Neuronal stem cell (in vitro differentiated cells): ENCODE measurements around the gene PRM2.

Experiments
- DNase-seq: peaks from one replicate; pipeline ENCODE4 v3.0.0-alpha.2; 2013; ENCODE audit warnings: low spot score
- H2AFZ ChIP-seq: one replicate; pipeline ENCODE4 v1.6.1; 2013; ENCODE audit warnings: mild to moderate bottlenecking, low read length, inconsistent platforms
- H2AK5ac ChIP-seq: 2 replicates; pipeline ENCODE4 v1.6.1; 2013; ENCODE audit warnings: low read depth, mild to moderate bottlenecking, inconsistent platforms, low read length, moderate library complexity, mixed read lengths
- H2BK120ac ChIP-seq: 2 replicates; pipeline ENCODE4 v1.6.1; 2013; ENCODE audit warnings: low read depth, mild to moderate bottlenecking, inconsistent platforms, low read length, moderate library complexity, mixed read lengths
- H2BK12ac ChIP-seq: one replicate; pipeline ENCODE4 v1.6.1; 2013; ENCODE audit warnings: low read length, inconsistent platforms
- H2BK15ac ChIP-seq: 2 replicates; pipeline ENCODE4 v1.6.1; 2013; ENCODE audit warnings: mild to moderate bottlenecking, low read length, inconsistent platforms, mixed read lengths
- H2BK5ac ChIP-seq: one replicate; pipeline ENCODE4 v1.6.1; 2013; ENCODE audit warnings: inconsistent platforms, mild to moderate bottlenecking, low read length, moderate library complexity
- H3K14ac ChIP-seq: one replicate; pipeline ENCODE4 v1.6.1; 2013; ENCODE audit warnings: low read length, inconsistent platforms
- H3K18ac ChIP-seq: 2 replicates; pipeline ENCODE4 v1.6.1; 2013; ENCODE audit warnings: low read length, inconsistent platforms
- H3K23ac ChIP-seq: 2 replicates; pipeline ENCODE4 v1.6.1; 2013; ENCODE audit warnings: low read depth, mild to moderate bottlenecking, mixed read lengths, low read length, inconsistent platforms; ENCODE audit not compliant: poor library complexity
- H3K27ac ChIP-seq: replicated peaks from 3 replicates; pipeline ENCODE4 v1.5.1; 2013; ENCODE audit warnings: low read length, inconsistent platforms
- H3K27me3 ChIP-seq, 3 experiments: 2 replicates each; pipeline ENCODE4 v1.6.1; 2013; ENCODE audit warnings: low read length in 3 of 3, mild to moderate bottlenecking in 2 of 3, inconsistent platforms in 1 of 3, low read depth in 1 of 3, mixed read lengths in 1 of 3, moderate library complexity in 1 of 3; ENCODE audit not compliant: control insufficient read depth in 3 of 3, insufficient read depth in 3 of 3
- H3K36me3 ChIP-seq, 2 donors: replicated peaks in 1 of 2; 2 replicates each; pipeline ENCODE4 v1.6.1; 2013; ENCODE audit warnings: low read length in 2 of 2; ENCODE audit not compliant: control insufficient read depth in 2 of 2, insufficient read depth in 2 of 2
- H3K4ac ChIP-seq: 2 replicates; pipeline ENCODE4 v1.6.1; 2013; ENCODE audit warnings: inconsistent platforms, mild to moderate bottlenecking, low read length, moderate library complexity
- H3K4me1 ChIP-seq, 2 donors: 1 replicate in 1 of 2; 2 replicates in 1 of 2; pipeline ENCODE4 v1.6.1; 2013; ENCODE audit warnings: low read length in 2 of 2, low read depth in 1 of 2; ENCODE audit not compliant: control insufficient read depth in 2 of 2, insufficient read depth in 1 of 2
- H3K4me2 ChIP-seq: one replicate; pipeline ENCODE4 v1.6.1; 2013; ENCODE audit warnings: mild to moderate bottlenecking, low read length, inconsistent platforms; ENCODE audit not compliant: insufficient read depth, poor library complexity, severe bottlenecking
- H3K4me3 ChIP-seq, 2 donors: 2 replicates each; pipeline ENCODE4 v1.5.1; 2013; ENCODE audit warnings: low read length in 2 of 2, mild to moderate bottlenecking in 2 of 2, inconsistent platforms in 1 of 2, moderate library complexity in 1 of 2
- H3K79me1 ChIP-seq: one replicate; pipeline ENCODE4 v1.6.1; 2013; ENCODE audit warnings: low read depth, mild to moderate bottlenecking, inconsistent platforms, low read length, moderate library complexity
- H3K9ac ChIP-seq: one replicate; pipeline ENCODE4 v1.6.1; 2013; ENCODE audit warnings: mild to moderate bottlenecking, low read depth, low read length, inconsistent platforms; ENCODE audit not compliant: poor library complexity
- H3K9me3 ChIP-seq, 2 donors: replicated peaks in 1 of 2; 2 replicates each; pipeline versions ENCODE3 to v1.6.1; 2013; ENCODE audit warnings: low read length in 2 of 2, mild to moderate bottlenecking in 2 of 2, inconsistent platforms in 1 of 2, low read depth in 1 of 2, mixed read lengths in 1 of 2, moderate library complexity in 1 of 2; ENCODE audit not compliant: control insufficient read depth in 2 of 2, insufficient read depth in 1 of 2
- H4K8ac ChIP-seq: one replicate; pipeline ENCODE4 v1.6.1; 2013; ENCODE audit warnings: low read depth, mild to moderate bottlenecking, inconsistent platforms, low read length, moderate library complexity
- H4K91ac ChIP-seq: one replicate; pipeline ENCODE4 v1.6.1; 2013; ENCODE audit warnings: low read length, low read depth, mild to moderate bottlenecking, inconsistent platforms; ENCODE audit not compliant: poor library complexity
- WGBS, 2 donors: extraction: QIAGEN DNeasy Blood & Tissue Kit; methylation state at CpG; one replicate each; pipeline ENCODE4 v1.1.7; 2013; ENCODE audit warnings: missing lambda C conversion rate in 2 of 2, mixed read lengths in 1 of 2; ENCODE audit not compliant: insufficient read length in 2 of 2, insufficient replicate concordance in 1 of 2; ENCODE audit errors: extremely low coverage in 2 of 2; 5-methylcytosine and 5-hydroxymethylcytosine counted together

The PRM2 gene

GRCh38 chr16:11257131-11257938 lies 18.9 kb downstream of the PRM2 start:
- H2AFZ ChIP-seq = peak overlapping the region; percentile 95
- no peak overlapping the region for H2BK5ac ChIP-seq
- H3K36me3 ChIP-seq = peaks cover 0 to 18% of the 10 kb centered on the region in 2 donors
- H3K27me3 ChIP-seq = peaks cover 0 to 18% (median 0%) of the 10 kb centered on the region in 3 experiments
- H4K8ac ChIP-seq = no peak overlapping the region
- no peaks in the 10 kb centered on the region for H3K9me3 ChIP-seq
- no peak overlapping the region for H3K18ac ChIP-seq
- H3K23ac ChIP-seq = no peak overlapping the region
- H3K4me3 ChIP-seq = peak overlapping the region; percentile 78 to 79
- DNase-seq = peak; percentile 62
- no peak overlapping the region for H3K14ac ChIP-seq
- peak overlapping the region; percentile 65 for H3K9ac ChIP-seq
- H3K27ac ChIP-seq = no peak overlapping the region
- H2BK12ac ChIP-seq = no peak overlapping the region
- peak overlapping the region; percentile 95 for H3K4me2 ChIP-seq
- H2AK5ac ChIP-seq = no peak overlapping the region
- H3K79me1 ChIP-seq = no peaks in the 10 kb centered on the region
- no peak overlapping the region for H2BK120ac ChIP-seq
- WGBS, 2 donors = no CpG with 5 or more reads among the region's 21 CpGs
- H3K4ac ChIP-seq = no peak overlapping the region
- H4K91ac ChIP-seq = no peak overlapping the region
- H2BK15ac ChIP-seq = no peak overlapping the region
- H3K4me1 ChIP-seq = peaks cover 7 to 10% of the 10 kb centered on the region in 2 donors

- peak overlapping the region; percentile 84 for H3K9ac ChIP-seq
- H3K4me1 ChIP-seq = peaks cover 7 to 10% of the 10 kb centered on the region in 2 donors
- H2BK120ac ChIP-seq = peak overlapping the region; percentile 82
- no peak overlapping the region for H4K8ac ChIP-seq
- peak overlapping the region; percentile 50 for H3K14ac ChIP-seq
- peak overlapping the region; percentile 70 for H2BK15ac ChIP-seq
- peak overlapping the region; percentile 95 for H2AFZ ChIP-seq
- no peaks in the 10 kb centered on the region for H3K9me3 ChIP-seq
- H3K79me1 ChIP-seq = no peaks in the 10 kb centered on the region
- WGBS, 2 donors = no CpG with 5 or more reads among the region's 32 CpGs
- H2BK5ac ChIP-seq = peak overlapping the region; percentile 60
- no peak overlapping the region for H3K4ac ChIP-seq
- peaks cover 0 to 18% of the 10 kb centered on the region in 2 donors for H3K36me3 ChIP-seq
- H3K27ac ChIP-seq = no peak overlapping the region
- peak overlapping the region; percentile 97 for H3K23ac ChIP-seq
- no peak overlapping the region for H2BK12ac ChIP-seq
- peak overlapping the region; percentile 78 to 79 for H3K4me3 ChIP-seq
- peaks cover 0 to 18% (median 0%) of the 10 kb centered on the region in 3 experiments for H3K27me3 ChIP-seq
- peak overlapping the region; percentile 16 for H2AK5ac ChIP-seq
- no peak overlapping the region for H4K91ac ChIP-seq
- peak overlapping the region; percentile 98 for H3K18ac ChIP-seq
- peak overlapping the region; percentile 95 for H3K4me2 ChIP-seq
- DNase-seq = peak; percentile 46
These were observed 19.6 kb downstream of the PRM2 start for GRCh38 chr16:11256661-11257130.

DNA sequence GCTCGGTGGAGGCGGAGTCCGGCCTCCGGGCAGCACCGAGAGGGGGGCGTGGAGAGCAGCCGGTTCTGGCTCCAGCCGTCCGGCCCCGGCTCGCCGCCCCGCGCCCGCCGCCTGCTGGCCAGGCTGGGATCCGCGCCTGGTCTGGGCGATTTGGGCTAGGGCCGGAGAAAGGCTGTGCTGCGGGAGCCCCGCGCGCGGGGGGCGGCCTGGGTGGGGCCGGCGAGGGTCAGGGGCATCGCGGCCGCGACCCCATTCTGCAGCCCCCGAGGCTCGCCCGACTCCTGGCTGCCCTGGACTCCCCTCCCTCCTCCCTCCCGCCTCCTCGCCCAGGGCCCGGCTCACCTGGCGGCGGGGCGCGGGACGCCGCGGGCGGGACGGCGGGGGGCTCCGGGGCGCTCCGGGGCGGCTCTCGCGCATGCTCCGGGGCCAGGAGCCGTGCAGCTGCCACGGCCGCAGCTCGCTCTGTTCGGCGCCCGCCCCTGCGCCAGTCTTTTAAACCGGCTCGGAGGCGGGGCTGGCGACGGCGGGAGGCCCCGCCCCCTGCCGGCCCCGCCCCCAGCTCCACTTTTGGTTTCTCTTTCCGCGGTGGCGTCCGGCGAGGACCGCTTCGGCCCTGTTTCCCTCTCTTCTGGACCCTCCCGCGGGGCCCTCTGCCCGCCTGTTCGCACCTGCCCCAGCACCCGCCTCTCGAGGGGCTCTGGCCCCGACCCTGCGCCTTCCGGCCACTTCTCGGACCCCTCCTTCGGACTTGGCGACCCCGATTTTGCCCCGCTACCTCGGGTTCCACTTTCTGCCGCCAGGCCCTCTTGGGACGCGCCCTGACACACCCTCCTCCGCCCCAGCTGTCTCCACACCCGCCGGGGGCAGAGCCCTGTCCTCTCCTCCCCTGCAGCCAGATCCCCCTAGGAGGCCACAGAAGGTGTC lies 20.3 kb downstream of the PRM2 start, which contains the start of gene SOCS1:
Gene SOCS1, minus strand, starts transcription at position 468 of the 924 bp plus-strand sequence. CDS start 726 bp downstream, outside the sequence.
- Histone ChIP-seq H3K4me3 (peak within 1 kb of the TSS; percentile 78 to 83), H3K4ac (no peak within 1 kb of the TSS), H2BK5ac (peak within 1 kb of the TSS; percentile 60), H3K27me3 (peaks cover 0 to 18% (median 0%) of the 10 kb centered on the region in 3 experiments), H3K9ac (peak within 1 kb of the TSS; percentile 85), H3K4me2 (peak within 1 kb of the TSS; percentile 95), H4K8ac (peak within 1 kb of the TSS; percentile 88), H3K23ac (peak within 1 kb of the TSS; percentile 97), H2BK12ac (peak within 1 kb of the TSS; percentile 60), H3K4me1 (peaks cover 7 to 10% of the 10 kb centered on the region in 2 donors), H3K14ac (peak within 1 kb of the TSS; percentile 82), H2AK5ac (peak within 1 kb of the TSS; percentile 53), H2BK120ac (peak within 1 kb of the TSS; percentile 82), H3K18ac (peak within 1 kb of the TSS; percentile 98), H3K36me3 (peaks cover 0 to 18% of the 10 kb centered on the region in 2 donors), H4K91ac (no peak within 1 kb of the TSS), H2BK15ac (peak within 1 kb of the TSS; percentile 84), H2AFZ (peak within 1 kb of the TSS; percentile 95), H3K27ac (no peak within 1 kb of the TSS), H3K9me3 (no peaks in the 10 kb centered on the region), H3K79me1 (no peaks in the 10 kb centered on the region)
- whole genome bisulfite sequencing, 2 donors = no CpG with 5 or more reads among the region's 100 CpGs
- peak; percentile 86 for DNase-seq
